ENCODE measurements around the gene CBLB.
"Not testable (repeated sequence)": the region's sequence is repeated elsewhere in the genome, so short reads cannot be mapped to it uniquely, and the experiment has no call there.

Gene CBLB

GRCh38 chr3:105746231-105746996, 122.4 kb downstream of the CBLB start:
- DNase-seq, result no peak

GRCh38 chr3:105745046-105745445, 123.8 kb downstream of the CBLB start:
- DNase-seq, result no peak

- DNase-seq, result no peak
Measured at GRCh38 chr3:105744202-105744601, 124.6 kb downstream of the CBLB start.

GRCh38 chr3:105733356-105733755, 135.5 kb downstream of the CBLB start:
- DNase-seq, result no peak

- DNase-seq, result no peak
Measured at GRCh38 chr3:105731686-105732085, 137.1 kb downstream of the CBLB start.

- no peak for DNase-seq
Measured at GRCh38 chr3:105730801-105731354, 137.9 kb downstream of the CBLB start.

- no peak for DNase-seq
Measured at GRCh38 chr3:105729667-105730066, 139.1 kb downstream of the CBLB start.

- DNase-seq, result no peak
Measured at GRCh38 chr3:105728771-105729312, 140.0 kb downstream of the CBLB start.

GRCh38 chr3:105727036-105727435, 141.8 kb downstream of the CBLB start:
- DNase-seq, result not testable (repeated sequence)

GRCh38 chr3:105722943-105723556, 145.8 kb downstream of the CBLB start:
- DNase-seq, result no peak

- no peak for DNase-seq
Measured at GRCh38 chr3:105719791-105720190, 149.0 kb downstream of the CBLB start.

- no peak for DNase-seq
Measured at GRCh38 chr3:105715372-105715771, 153.4 kb downstream of the CBLB start.

GRCh38 chr3:105714453-105714852, 154.4 kb downstream of the CBLB start:
- DNase-seq, result no peak

GRCh38 chr3:105708980-105709379, 159.8 kb downstream of the CBLB start:
- DNase-seq, result no peak

- no peak for DNase-seq
Measured at GRCh38 chr3:105707009-105707408, 161.8 kb downstream of the CBLB start.

GRCh38 chr3:105704726-105705410, 163.9 kb downstream of the CBLB start:
- no peak for DNase-seq

- no peak for DNase-seq
Measured at GRCh38 chr3:105700575-105700974, 168.2 kb downstream of the CBLB start.

GRCh38 chr3:105691633-105692032, 177.2 kb downstream of the CBLB start:
- no peak for DNase-seq

- DNase-seq, result no peak
Measured at GRCh38 chr3:105691053-105691452, 177.8 kb downstream of the CBLB start.

GRCh38 chr3:105688821-105689220, 180.0 kb downstream of the CBLB start:
- no peak for DNase-seq

GRCh38 chr3:105686278-105686897, 182.4 kb downstream of the CBLB start:
- peak; percentile 25 for DNase-seq

GRCh38 chr3:105679951-105680350, 188.9 kb downstream of the CBLB start:
- no peak for DNase-seq

GRCh38 chr3:105678017-105678416, 190.8 kb downstream of the CBLB start:
- no peak for DNase-seq

Data from NCI-H2171 (cell line).